Osteocyte (in vitro differentiated cells): ENCODE results near the gene DNLZ. TPM values are rescaled to one million over a fixed set of nuclear protein-coding genes. Genes with fewer than 3 reads are reported as not detected.

Experiments
- DNase-seq: peaks from one replicate; pipeline ENCODE4 v3.0.0; 2021; ENCODE audit warnings: mixed read lengths; ENCODE audit not compliant: unreplicated experiment; ENCODE audit errors: extremely low spot score
- H3K27ac Mint-ChIP-seq: one replicate; pipeline ENCODE4 v1.8.0; 2021; ENCODE audit warnings: mild to moderate bottlenecking, mixed read lengths; ENCODE audit not compliant: unreplicated experiment
- H3K27me3 Mint-ChIP-seq: one replicate; pipeline ENCODE4 v1.8.0; 2021; ENCODE audit warnings: mixed read lengths; ENCODE audit not compliant: unreplicated experiment
- H3K36me3 Mint-ChIP-seq: one replicate; pipeline ENCODE4 v1.8.0; 2021; ENCODE audit warnings: mixed read lengths; ENCODE audit not compliant: unreplicated experiment
- H3K4me1 Mint-ChIP-seq: one replicate; pipeline ENCODE4 v1.8.0; 2021; ENCODE audit warnings: mixed read lengths; ENCODE audit not compliant: unreplicated experiment
- H3K4me3 Mint-ChIP-seq: one replicate; pipeline ENCODE4 v1.8.0; 2021; ENCODE audit warnings: mild to moderate bottlenecking, moderate library complexity, mixed read lengths; ENCODE audit not compliant: unreplicated experiment
- H3K9me3 Mint-ChIP-seq: one replicate; pipeline ENCODE4 v1.8.0; 2021; ENCODE audit warnings: mixed read lengths; ENCODE audit not compliant: unreplicated experiment
- CTCF ChIP-seq: fragments of 200-600 bp; sonication (generic); IDR thresholded peaks from 2 replicates; pipeline ENCODE4 v1.5.0; 2021; ENCODE audit warnings: antibody characterized with exemption, mild to moderate bottlenecking, moderate library complexity
- total RNA-seq: library from RNA; stranded (reverse); gene quantifications from 2 replicates; pipeline ENCODE4 v1.2.1, GENCODE V29; 2021

Gene DNLZ
- total RNA-seq, 1 donor from 2014 or later = 17.6 TPM

GRCh38 chr9:136337416-136338395 is 25.8 kb downstream of the DNLZ start:
- Mint-ChIP-seq H3K27me3 (no peaks in the 10 kb centered on the region), H3K4me1 (peaks cover 13% of the 10 kb centered on the region), H3K36me3 (no peaks in the 10 kb centered on the region), H3K4me3 (no peak overlapping the region), H3K9me3 (no peaks in the 10 kb centered on the region), H3K27ac (no peak overlapping the region)
- DNase-seq = no peak
- no peak for TF ChIP-seq CTCF

- Mint-ChIP-seq H3K27ac (no peak overlapping the region), H3K4me3 (no peak overlapping the region), H3K27me3 (no peaks in the 10 kb centered on the region), H3K4me1 (peaks cover 8% of the 10 kb centered on the region), H3K36me3 (no peaks in the 10 kb centered on the region), H3K9me3 (no peaks in the 10 kb centered on the region)
- no peak for TF ChIP-seq CTCF
- no peak for DNase-seq
Observed at GRCh38 chr9:136336881-136337280, 26.7 kb downstream of the DNLZ start.

DNA sequence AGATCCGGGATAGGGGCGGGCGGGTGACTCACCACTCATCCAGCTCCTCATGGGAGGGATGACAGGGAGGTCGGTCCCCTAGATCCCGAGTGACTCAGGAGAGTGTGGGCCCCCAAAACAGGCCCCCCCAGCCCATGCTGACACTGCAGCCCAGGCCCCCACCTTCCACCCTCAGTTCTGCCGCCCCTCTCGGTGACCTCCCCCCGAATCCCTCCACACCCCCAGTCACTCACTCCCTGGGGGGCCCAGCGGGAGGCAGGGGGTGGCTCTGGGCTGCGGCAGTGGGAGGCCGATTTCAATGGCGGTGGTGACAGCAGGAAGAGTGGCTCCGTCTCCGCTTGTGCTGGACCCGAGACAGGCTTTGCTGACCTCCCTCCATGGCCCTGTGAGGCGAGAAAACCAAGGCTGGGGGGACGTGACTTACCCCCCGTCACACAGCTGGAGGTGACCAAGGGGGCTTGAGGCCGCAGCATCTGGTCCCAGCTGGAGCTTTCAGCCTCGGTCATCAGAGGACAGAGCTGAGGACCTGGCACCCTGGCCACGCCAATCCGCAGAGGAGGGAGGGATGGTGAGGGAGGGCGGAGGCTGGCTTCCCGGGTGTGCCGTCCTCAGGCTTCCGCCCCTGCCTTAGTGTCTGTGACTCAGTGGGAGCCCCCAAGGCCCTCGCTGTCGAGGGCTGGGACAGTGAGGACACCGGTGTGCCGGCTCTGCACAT is 27.2 kb downstream of the DNLZ start:
- DNase-seq = no peak
- H3K9me3 Mint-ChIP-seq = no peaks in the 10 kb centered on the region

DNA sequence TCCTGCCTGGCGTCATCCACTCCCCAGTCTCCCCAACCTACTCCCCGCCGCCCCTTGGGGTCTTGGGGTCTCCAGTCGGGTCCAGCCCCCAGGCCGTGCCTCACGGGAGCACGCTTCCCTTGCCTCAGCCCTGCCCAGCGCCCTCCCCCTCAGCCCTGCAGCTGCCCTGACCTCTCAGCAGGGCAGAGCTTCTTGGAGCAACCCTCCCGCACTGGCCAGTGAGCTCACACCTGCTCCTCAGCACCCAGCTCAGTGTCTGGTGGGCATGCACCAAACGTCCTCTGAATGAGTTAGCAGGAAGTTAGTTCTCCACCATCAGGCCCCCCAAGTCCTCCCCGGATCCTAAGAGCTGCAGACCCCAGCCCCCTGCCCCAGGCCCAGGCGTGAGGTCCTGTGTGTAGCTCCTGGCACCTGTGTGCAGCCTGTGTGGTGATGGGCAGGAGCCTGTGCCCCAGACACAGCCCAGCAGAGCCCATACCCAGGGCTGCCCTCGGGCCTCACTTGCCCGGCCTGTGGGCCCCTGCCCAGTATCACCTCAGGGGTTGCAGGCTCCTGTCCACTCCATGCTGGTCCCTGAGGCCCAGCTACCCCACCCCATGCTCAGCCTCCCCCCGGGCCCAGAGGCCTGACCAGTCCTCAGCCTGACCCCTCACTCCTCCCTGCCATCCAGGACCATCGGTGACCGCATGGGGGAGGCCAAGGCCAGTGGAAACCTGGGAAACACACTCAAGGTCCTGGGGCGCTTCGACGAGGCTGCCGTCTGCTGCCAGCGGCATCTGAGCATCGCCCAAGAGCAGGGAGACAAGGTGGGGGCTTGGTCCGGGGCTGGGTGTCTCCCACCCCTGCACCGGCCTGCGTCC is 28.0 kb downstream of the DNLZ start:
- H3K36me3 Mint-ChIP-seq = no peaks in the 10 kb centered on the region
- H3K4me3 Mint-ChIP-seq = no peak overlapping the region
- no peak for TF ChIP-seq CTCF
- no peaks in the 10 kb centered on the region for H3K27me3 Mint-ChIP-seq
- no peak overlapping the region for H3K27ac Mint-ChIP-seq
- H3K4me1 Mint-ChIP-seq = peaks cover 7% of the 10 kb centered on the region
- no peak for DNase-seq
- H3K9me3 Mint-ChIP-seq = no peaks in the 10 kb centered on the region

More for the DNA sequence above, 27.2 kb downstream of the DNLZ start:
- Mint-ChIP-seq H3K4me1 (peaks cover 7% of the 10 kb centered on the region), H3K27ac (no peak overlapping the region), H3K36me3 (no peaks in the 10 kb centered on the region), H3K27me3 (no peaks in the 10 kb centered on the region), H3K4me3 (no peak overlapping the region)
- TF ChIP-seq CTCF = no peak
